ENCODE results near the gene PMM1. TPM values are rescaled to one million over a fixed set of nuclear protein-coding genes. Genes with fewer than 3 reads are reported as not detected.

Gene PMM1
- total and polyA plus RNA-seq, 4 donors: 18.5 to 67.3 (median 42.3) TPM

- Histone ChIP-seq H3K4me1 (ENCODE audit: control insufficient read depth, insufficient read depth, low read length) (peaks cover 45% of the 10 kb centered on the region), H3K9me3 (ENCODE audit: control insufficient read depth, insufficient read depth, low read length) (no peaks in the 10 kb centered on the region), H3K27ac (ENCODE audit: low read depth, low read length) (no peak overlapping the region), H3K4me3 (ENCODE audit: low read depth, low read length) (no peak overlapping the region), H3K36me3 (ENCODE audit: control insufficient read depth, insufficient read depth, low read length) (peaks cover 72% of the 10 kb centered on the region), H3K27me3 (ENCODE audit: control insufficient read depth, insufficient read depth, low read length) (no peaks in the 10 kb centered on the region)
- no peak for DNase-seq (ENCODE audit: low read depth in 4 of 6, low spot score in 6 of 6)
- WGBS (ENCODE audit: insufficient coverage): 78% methylated on average over 4 of the region's 8 CpGs
Measured at GRCh38 chr22:41534219-41534618, 55.4 kb downstream of the PMM1 start.

- Histone ChIP-seq H3K36me3 (ENCODE audit: control insufficient read depth, insufficient read depth, low read length) (peaks cover 80% of the 10 kb centered on the region), H3K4me1 (ENCODE audit: control insufficient read depth, insufficient read depth, low read length) (peaks cover 36% of the 10 kb centered on the region), H3K27me3 (ENCODE audit: control insufficient read depth, insufficient read depth, low read length) (no peaks in the 10 kb centered on the region), H3K27ac (ENCODE audit: low read depth, low read length) (no peak overlapping the region), H3K4me3 (ENCODE audit: low read depth, low read length) (no peak overlapping the region), H3K9me3 (ENCODE audit: control insufficient read depth, insufficient read depth, low read length) (no peaks in the 10 kb centered on the region)
- 58% methylated on average over 19 of the region's 19 CpGs for WGBS (ENCODE audit: insufficient coverage)
- peak in 3 of 6 donors; percentile 40 to 73 (median 72) for DNase-seq (ENCODE audit: low read depth in 4 of 6, low spot score in 6 of 6)
Measured at GRCh38 chr22:41532908-41533825, 56.5 kb downstream of the PMM1 start.

GRCh38 chr22:41531715-41532477 lies 57.7 kb downstream of the PMM1 start:
- peaks cover 82% of the 10 kb centered on the region for H3K36me3 ChIP-seq (ENCODE audit: control insufficient read depth, insufficient read depth, low read length)
- H3K4me1 ChIP-seq (ENCODE audit: control insufficient read depth, insufficient read depth, low read length): peaks cover 30% of the 10 kb centered on the region
- DNase-seq (ENCODE audit: low read depth in 4 of 6, low spot score in 6 of 6): no peak
- WGBS (ENCODE audit: insufficient coverage): 93% methylated on average over 17 of the region's 17 CpGs
- H3K4me3 ChIP-seq (ENCODE audit: low read depth, low read length): no peak overlapping the region
- no peak overlapping the region for H3K27ac ChIP-seq (ENCODE audit: low read depth, low read length)
- no peaks in the 10 kb centered on the region for H3K27me3 ChIP-seq (ENCODE audit: control insufficient read depth, insufficient read depth, low read length)
- H3K9me3 ChIP-seq (ENCODE audit: control insufficient read depth, insufficient read depth, low read length): no peaks in the 10 kb centered on the region

- Histone ChIP-seq H3K9me3 (ENCODE audit: control insufficient read depth, insufficient read depth, low read length) (no peaks in the 10 kb centered on the region), H3K4me1 (ENCODE audit: control insufficient read depth, insufficient read depth, low read length) (peaks cover 36% of the 10 kb centered on the region), H3K4me3 (ENCODE audit: low read depth, low read length) (no peak overlapping the region), H3K27me3 (ENCODE audit: control insufficient read depth, insufficient read depth, low read length) (no peaks in the 10 kb centered on the region), H3K27ac (ENCODE audit: low read depth, low read length) (no peak overlapping the region), H3K36me3 (ENCODE audit: control insufficient read depth, insufficient read depth, low read length) (peaks cover 87% of the 10 kb centered on the region)
- no peak for DNase-seq (ENCODE audit: low read depth in 4 of 6, low spot score in 6 of 6)
- WGBS (ENCODE audit: insufficient coverage): 91% methylated on average over 18 of the region's 18 CpGs
Measured at GRCh38 chr22:41530890-41531714, 58.5 kb downstream of the PMM1 start.

- WGBS (ENCODE audit: insufficient coverage): 89% methylated on average over 13 of the region's 13 CpGs
- DNase-seq (ENCODE audit: low read depth in 4 of 6, low spot score in 6 of 6): no peak
- peaks cover 99% of the 10 kb centered on the region for H3K36me3 ChIP-seq (ENCODE audit: control insufficient read depth, insufficient read depth, low read length)
Measured at GRCh38 chr22:41528938-41529561, 60.6 kb downstream of the PMM1 start.

GRCh38 chr22:41528132-41528766 lies 61.4 kb downstream of the PMM1 start:
- DNase-seq (ENCODE audit: low read depth in 4 of 6, low spot score in 6 of 6): no peak
- no peak overlapping the region for H3K4me3 ChIP-seq (ENCODE audit: low read depth, low read length)
- no peak overlapping the region for H3K27ac ChIP-seq (ENCODE audit: low read depth, low read length)
- 88% methylated on average over 13 of the region's 16 CpGs for WGBS (ENCODE audit: insufficient coverage)
- H3K9me3 ChIP-seq (ENCODE audit: control insufficient read depth, insufficient read depth, low read length): no peaks in the 10 kb centered on the region
- H3K4me1 ChIP-seq (ENCODE audit: control insufficient read depth, insufficient read depth, low read length): peaks cover 41% of the 10 kb centered on the region
- H3K36me3 ChIP-seq (ENCODE audit: control insufficient read depth, insufficient read depth, low read length): peaks cover 100% of the 10 kb centered on the region
- no peaks in the 10 kb centered on the region for H3K27me3 ChIP-seq (ENCODE audit: control insufficient read depth, insufficient read depth, low read length)

More at GRCh38 chr22:41528938-41529561, 60.6 kb downstream of the PMM1 start:
- peaks cover 41% of the 10 kb centered on the region for H3K4me1 ChIP-seq (ENCODE audit: control insufficient read depth, insufficient read depth, low read length)
- no peaks in the 10 kb centered on the region for H3K9me3 ChIP-seq (ENCODE audit: control insufficient read depth, insufficient read depth, low read length)
- H3K27ac ChIP-seq (ENCODE audit: low read depth, low read length): no peak overlapping the region
- no peak overlapping the region for H3K4me3 ChIP-seq (ENCODE audit: low read depth, low read length)
- H3K27me3 ChIP-seq (ENCODE audit: control insufficient read depth, insufficient read depth, low read length): no peaks in the 10 kb centered on the region

Other genes starting within 250 kb of the PMM1 start
- 10 to 100 TPM; 11.9 to 18.0 TPM for gene TEF, start 207.9 kb downstream of the PMM1 start, total RNA-seq
- 10 to 100 TPM; 12.8 to 13.1 TPM for gene TEF, start 207.9 kb downstream of the PMM1 start, polyA plus RNA-seq (ENCODE audit: insufficient read length in 2 of 2)
- gene TOB2, start 143.0 kb downstream of the PMM1 start, total RNA-seq: 10 to 100 TPM; 17.1 to 34.0 TPM
- 10 to 100 TPM; 43.7 to 45.5 TPM for gene TOB2, start 143.0 kb downstream of the PMM1 start, polyA plus RNA-seq (ENCODE audit: insufficient read length in 2 of 2)
- gene PHF5A, start 121.1 kb downstream of the PMM1 start, total RNA-seq: 10 to 100 TPM; 30.0 to 48.8 TPM
- 10 to 100 TPM; 43.0 to 46.3 TPM for gene PHF5A, start 121.1 kb downstream of the PMM1 start, polyA plus RNA-seq (ENCODE audit: insufficient read length in 2 of 2)
- 100 to 1,000 TPM; 101 to 113 TPM for gene ACO2, start 120.7 kb downstream of the PMM1 start, total RNA-seq
- gene ACO2, start 120.7 kb downstream of the PMM1 start, polyA plus RNA-seq (ENCODE audit: insufficient read length in 2 of 2): 100 to 1,000 TPM; 181 to 183 TPM
- gene POLR3H, start 45.4 kb downstream of the PMM1 start, total RNA-seq: 10 to 100 TPM; 17.9 to 33.2 TPM
- gene POLR3H, start 45.4 kb downstream of the PMM1 start, polyA plus RNA-seq (ENCODE audit: insufficient read length in 2 of 2): 10 to 100 TPM; 82.6 to 91.5 TPM
- gene CSDC2, start 28.8 kb downstream of the PMM1 start, total RNA-seq: 1 to 10 TPM; 8.0 to 9.0 TPM
- gene CSDC2, start 28.8 kb downstream of the PMM1 start, polyA plus RNA-seq (ENCODE audit: insufficient read length in 2 of 2): 10 to 100 TPM; 45.6 to 49.7 TPM
- gene DESI1, start 31.2 kb upstream of the PMM1 start, total RNA-seq: 10 to 100 TPM; 28.4 TPM
- gene DESI1, start 31.2 kb upstream of the PMM1 start, polyA plus RNA-seq (ENCODE audit: insufficient read length in 2 of 2): 10 to 100 TPM; 64.1 TPM
- gene XRCC6, start 31.5 kb upstream of the PMM1 start, total RNA-seq: 100 to 1,000 TPM; 213 to 239 TPM
- 100 to 1,000 TPM; 219 to 221 TPM for gene XRCC6, start 31.5 kb upstream of the PMM1 start, polyA plus RNA-seq (ENCODE audit: insufficient read length in 2 of 2)
- 100 to 1,000 TPM in 1 of 2 donors, 10 to 100 TPM in 1; 89.4 to 123 TPM for gene SNU13, start 99.0 kb upstream of the PMM1 start, total RNA-seq
- gene SNU13, start 99.0 kb upstream of the PMM1 start, polyA plus RNA-seq (ENCODE audit: insufficient read length in 2 of 2): 100 to 1,000 TPM; 233 to 245 TPM
- gene MEI1, start 109.7 kb upstream of the PMM1 start, total RNA-seq: 1 to 10 TPM; 1.5 to 1.6 TPM
- gene MEI1, start 109.7 kb upstream of the PMM1 start, polyA plus RNA-seq (ENCODE audit: insufficient read length in 2 of 2): 1 to 10 TPM; 2.5 to 3.6 TPM
- 10 to 100 TPM; 10.0 to 12.6 TPM for gene CCDC134, start 210.8 kb upstream of the PMM1 start, total RNA-seq
- gene CCDC134, start 210.8 kb upstream of the PMM1 start, polyA plus RNA-seq (ENCODE audit: insufficient read length in 2 of 2): 1 to 10 TPM; 5.8 to 6.5 TPM
- 10 to 100 TPM; 60.2 to 68.1 TPM for gene SREBF2, start 243.3 kb upstream of the PMM1 start, total RNA-seq
- 100 to 1,000 TPM; 170 to 176 TPM for gene SREBF2, start 243.3 kb upstream of the PMM1 start, polyA plus RNA-seq (ENCODE audit: insufficient read length in 2 of 2)